ENCODE results near the gene CASP1. TPM values are rescaled to one million over a fixed set of nuclear protein-coding genes. Genes with fewer than 3 reads are reported as not detected.
"Not testable (repeated sequence)": the region's sequence is repeated elsewhere in the genome, so short reads cannot be mapped to it uniquely, and the experiment has no call there.

CASP1 gene
- total and polyA plus RNA-seq, 10 donors, result 57.7 to 158 (median 103) TPM

- 83 to 99% (median 90%) methylated on average over 2 of the region's 2 CpGs for WGBS, 5 donors
- no peak overlapping the region for H3K4me3 ChIP-seq
- no peak for DNase-seq
- no peak for TF ChIP-seq CTCF (IDR thresholded peaks at IDR 0.05 in 8 of 11, conservative IDR thresholded peaks at IDR 0.05 in 3 of 11)
- TF ChIP-seq POLR2AphosphoS5 (IDR thresholded peaks at IDR 0.05), result no peak
- TF ChIP-seq POLR2A (IDR thresholded peaks at IDR 0.05), result no peak
- no peaks in the 10 kb centered on the region for H3K27me3 ChIP-seq (replicated peaks in 1 of 7)
- peaks cover 0 to 7% (median 0%) of the 10 kb centered on the region in 6 donors for H3K4me1 ChIP-seq
- no peaks in the 10 kb centered on the region for H3K9me3 ChIP-seq
- no peak overlapping the region for H3K27ac ChIP-seq
- intact Hi-C loops (cut with DNase I; ENCODE audit: low total_unique reads), result no loop called here
- H3K36me3 ChIP-seq, result no peaks in the 10 kb centered on the region
Observed at GRCh38 chr11:105074166-105074530, 39.2 kb upstream of the CASP1 start.

GRCh38 chr11:105073456-105074165 is 38.7 kb upstream of the CASP1 start:
- no peak overlapping the region for H3K27ac ChIP-seq
- H3K4me3 ChIP-seq, result no peak overlapping the region
- H3K4me1 ChIP-seq, result peaks cover 0 to 7% (median 0%) of the 10 kb centered on the region in 6 donors
- H3K36me3 ChIP-seq, result no peaks in the 10 kb centered on the region
- intact Hi-C loops (cut with DNase I; ENCODE audit: low total_unique reads), result no loop called here
- H3K9me3 ChIP-seq, result no peaks in the 10 kb centered on the region
- 61 to 96% (median 90%) methylated on average over 1 of the region's 1 CpG for WGBS, 5 donors
- DNase-seq, result no peak
- no peaks in the 10 kb centered on the region for H3K27me3 ChIP-seq (replicated peaks in 1 of 7)
- no peak for TF ChIP-seq CTCF (IDR thresholded peaks at IDR 0.05 in 8 of 11, conservative IDR thresholded peaks at IDR 0.05 in 3 of 11)
- no peak for TF ChIP-seq POLR2AphosphoS5 (IDR thresholded peaks at IDR 0.05)
- no peak for TF ChIP-seq POLR2A (IDR thresholded peaks at IDR 0.05)

- intact Hi-C loops (cut with DNase I; ENCODE audit: low total_unique reads); DNase-seq; H3K27me3 ChIP-seq (replicated peaks in 1 of 7); H3K4me3 ChIP-seq; H3K4me1 ChIP-seq; H3K36me3 ChIP-seq; H3K9me3 ChIP-seq; H3K27ac ChIP-seq: not testable (repeated sequence)
- 43 to 85% (median 67%) methylated on average over 1 to 2 of the region's 2 CpGs for WGBS, 5 donors
Observed at GRCh38 chr11:105072080-105072479, 37.1 kb upstream of the CASP1 start.

- no peak for TF ChIP-seq POLR2AphosphoS5 (IDR thresholded peaks at IDR 0.05)
- no peak for TF ChIP-seq POLR2A (IDR thresholded peaks at IDR 0.05)
- TF ChIP-seq CTCF (IDR thresholded peaks at IDR 0.05 in 8 of 11, conservative IDR thresholded peaks at IDR 0.05 in 3 of 11), result no peak
- no peak for DNase-seq
- H3K27me3 ChIP-seq (replicated peaks in 1 of 7), result no peaks in the 10 kb centered on the region
- intact Hi-C loops (cut with DNase I; ENCODE audit: low total_unique reads), result no loop called here
- no peaks in the 10 kb centered on the region for H3K9me3 ChIP-seq
- H3K27ac ChIP-seq, result peak overlapping the region in 2 of 8 donors; percentile 53 to 54
- WGBS, 5 donors, result 72 to 89% (median 82%) methylated on average over 4 of the region's 4 CpGs
- H3K4me1 ChIP-seq, result peaks cover 0 to 7% (median 0%) of the 10 kb centered on the region in 6 donors
- H3K4me3 ChIP-seq, result peak overlapping the region in 1 of 8 donors; percentile 33
- no peaks in the 10 kb centered on the region for H3K36me3 ChIP-seq
Observed at GRCh38 chr11:105071089-105071732, 36.3 kb upstream of the CASP1 start.

All from spleen (tissue), 11 donors.